GM12878 (cell line): ENCODE data around the gene RFT1. TPM values are rescaled to one million over a fixed set of nuclear protein-coding genes. Genes with fewer than 3 reads are reported as not detected.

Experiments
- ASH2L ChIP-seq: fragments of 300-600, 200-600 bp; sonication (generic); IDR thresholded peaks from 2 replicates; pipeline ENCODE4 v1.6.1; 2017; ENCODE audit warnings: low read depth, mild to moderate bottlenecking, borderline replicate concordance
- BRCA1 ChIP-seq: IDR thresholded peaks from 2 replicates; pipeline ENCODE4 v1.6.1; 2011; ENCODE audit warnings: low read depth, low read length, improper control_type of control experiment
- CBX3 ChIP-seq: fragments of 200-600 bp; sonication (generic); IDR thresholded peaks from 2 replicates; pipeline ENCODE4 v1.6.1; 2016; ENCODE audit warnings: low read depth, borderline replicate concordance
- CHD4 ChIP-seq: fragments of 200-600 bp; sonication (generic); IDR thresholded peaks from 2 replicates; pipeline ENCODE4 v1.6.1; 2016; ENCODE audit warnings: mild to moderate bottlenecking
- ESRRA ChIP-seq: IDR thresholded peaks from 2 replicates; pipeline ENCODE4 v1.6.1; 2012; ENCODE audit warnings: mild to moderate bottlenecking, low read length, improper control_type of control experiment
- EZH2 ChIP-seq: IDR thresholded peaks from 2 replicates; pipeline ENCODE4 v1.6.1; 2012; ENCODE audit warnings: low read depth, mild to moderate bottlenecking, control low read depth, inconsistent platforms, low read length, borderline replicate concordance; ENCODE audit not compliant: control insufficient read depth
- FOXK2 ChIP-seq: fragments of 450-650 bp; IDR thresholded peaks from 2 replicates; pipeline ENCODE4 v1.6.1; 2017; ENCODE audit warnings: mild to moderate bottlenecking, moderate library complexity
- FOXM1 ChIP-seq: IDR thresholded peaks from 2 replicates; pipeline ENCODE4 v1.6.1; 2012; ENCODE audit warnings: low read depth, mild to moderate bottlenecking, inconsistent platforms, low read length, moderate library complexity
- HCFC1 ChIP-seq: fragments of 150-350 bp; IDR thresholded peaks from 2 replicates; pipeline ENCODE4 v1.6.1; 2014; ENCODE audit warnings: low read length
- IKZF2 ChIP-seq, 2 experiments: fragments of 450-650 bp; IDR thresholded peaks; 2 replicates each; pipeline ENCODE4 v1.6.1; 2017; ENCODE audit warnings: mild to moderate bottlenecking in 2 of 2, moderate library complexity in 2 of 2
- NFIC ChIP-seq: IDR thresholded peaks from 2 replicates; pipeline ENCODE4 v1.6.1; 2012; ENCODE audit warnings: low read depth, mild to moderate bottlenecking, inconsistent platforms, low read length, moderate library complexity
- NRF1 ChIP-seq: conservative IDR thresholded peaks from 2 replicates; pipeline ENCODE4 v1.6.1; 2011; ENCODE audit warnings: mild to moderate bottlenecking, low read depth, low read length, improper control_type of control experiment
- POLR2AphosphoS2 ChIP-seq: IDR thresholded peaks from 2 replicates; pipeline ENCODE4 v1.6.1; 2011; ENCODE audit warnings: low read depth, mild to moderate bottlenecking, low read length, improper control_type of control experiment, moderate library complexity
- RAD21 ChIP-seq: IDR thresholded peaks from 2 replicates; pipeline ENCODE4 v1.6.1; 2011; ENCODE audit warnings: mild to moderate bottlenecking, low read depth, low read length, moderate library complexity; ENCODE audit not compliant: insufficient read depth
- RELB ChIP-seq: fragments of 450-650 bp; IDR thresholded peaks from 2 replicates; pipeline ENCODE4 v1.6.1; 2017; ENCODE audit warnings: low read depth, mild to moderate bottlenecking, moderate library complexity
- RUNX3 ChIP-seq: IDR thresholded peaks from 2 replicates; pipeline ENCODE4 v1.6.1; 2012; ENCODE audit warnings: low read length, inconsistent platforms
- SP1 ChIP-seq: IDR thresholded peaks from one replicate; pipeline ENCODE4 v1.6.1; 2011; ENCODE audit warnings: low read depth, low read length
- SREBF2 ChIP-seq: IDR thresholded peaks from 2 replicates; pipeline ENCODE4 v1.6.1; 2012; ENCODE audit warnings: mild to moderate bottlenecking, low read length
- SRF ChIP-seq, 2 experiments: IDR thresholded peaks; 2 replicates each; pipeline ENCODE4 v1.6.1; 2011; ENCODE audit warnings: low read depth in 2 of 2, low read length in 2 of 2, mild to moderate bottlenecking in 1 of 2, moderate library complexity in 1 of 2
- TARDBP ChIP-seq: IDR thresholded peaks from 2 replicates; pipeline ENCODE4 v1.6.1; 2016; ENCODE audit warnings: borderline replicate concordance
- TCF3 ChIP-seq: IDR thresholded peaks from 2 replicates; pipeline ENCODE4 v1.6.1; 2012; ENCODE audit warnings: low read depth, mild to moderate bottlenecking, low read length, borderline replicate concordance; ENCODE audit not compliant: insufficient read depth
- YY1 ChIP-seq: IDR thresholded peaks from 2 replicates; pipeline ENCODE4 v1.6.1; 2011; ENCODE audit warnings: low read depth, mild to moderate bottlenecking, low read length
- polyA plus RNA-seq, 11 experiments: library from polyadenylated mRNA; depleted of rRNA in 4 of 11; unstranded in 6 of 11; stranded (reverse) in 5 of 11; fragments of >200 nt; fragmentation: Nextera tagmentation in 4 of 11; fragmentation: Illumina TruSeq in 1 of 11; extraction: Ambion mirVana in 4 of 11; extraction: Trizol in 1 of 11; gene quantifications; 1 replicate in 1 of 11; 2 replicates in 10 of 11; pipeline versions ENCODE4 v1.2.1 to v1.2.3, GENCODE V29; 2011 to 2016; ENCODE audit warnings: inconsistent platforms in 2 of 11, missing spikeins in 2 of 11, low read depth in 1 of 11
- total RNA-seq, 4 experiments: library from RNA; depleted of rRNA in 3 of 4; stranded (reverse); fragments of >200 nt in 3 of 4; fragmentation: Illumina TruSeq in 1 of 4; extraction: Trizol in 1 of 4; gene quantifications; 2 replicates each; pipeline versions ENCODE4 v1.2.1 to v1.2.3, GENCODE V29; 2013 to 2021
- TF ChIP-seq, protein P1 (sequence below): fragments of 450-650 bp; formaldehyde crosslinking; IDR thresholded peaks from 2 replicates; pipeline ENCODE4 v1.5.0; 2022; ENCODE audit warnings: mild to moderate bottlenecking, missing genetic modification characterization
- TF ChIP-seq, protein P2 (sequence below): fragments of 450-650 bp; IDR thresholded peaks from 2 replicates; pipeline ENCODE4 v1.6.1; 2016; ENCODE audit warnings: mild to moderate bottlenecking
- TF ChIP-seq, protein P3 (sequence below): IDR thresholded peaks from 2 replicates; pipeline ENCODE4 v1.6.1; 2012; ENCODE audit warnings: low read depth, low read length, improper control_type of control experiment

The RFT1 gene
- total and polyA plus RNA-seq, 10 of the 15 experiments (the other 5 are each of a cell fraction or from before 2014, with no cell fraction given): 16.6 to 75.1 (median 34.5) TPM

DNA sequence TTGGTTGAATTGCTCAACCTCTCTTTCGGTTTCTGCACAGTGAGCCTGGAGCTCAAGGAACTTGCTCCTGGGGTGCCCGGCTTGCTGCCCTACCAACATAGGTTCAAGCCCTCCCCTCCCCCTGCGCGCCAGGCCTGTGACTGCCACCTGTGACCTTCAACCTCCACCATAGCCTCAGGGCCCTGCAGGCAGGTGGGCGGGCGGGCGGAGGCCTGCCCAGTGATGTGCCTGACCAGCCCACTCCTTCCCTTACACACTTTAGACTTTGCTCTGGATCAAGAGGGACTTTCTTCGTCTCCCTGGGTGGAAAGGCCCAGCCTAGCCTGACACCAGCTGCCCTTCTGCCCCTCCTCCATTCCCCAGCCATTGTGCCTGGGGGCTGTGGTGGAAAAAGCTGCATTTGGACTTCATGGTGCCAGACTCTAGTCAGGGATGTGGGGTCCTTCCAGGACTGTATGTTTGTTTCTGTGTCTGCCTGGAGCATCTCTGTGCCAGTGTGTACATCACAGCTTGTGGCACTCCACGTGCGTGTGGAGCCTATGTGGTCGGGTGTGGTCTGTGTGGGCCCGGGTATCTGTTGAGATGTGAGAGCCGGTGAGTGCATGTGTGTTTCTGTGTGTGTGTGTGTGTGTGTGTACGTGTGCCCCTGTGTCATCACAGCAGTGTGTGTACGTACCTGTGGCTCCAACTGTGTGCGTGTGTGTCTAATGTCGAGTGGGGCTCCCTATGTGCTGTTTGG lies 40.3 kb upstream of the RFT1 start (continued):
- TF ChIP-seq IKZF2 (IDR thresholded peaks at IDR 0.05) (peak; percentile 26 to 31; a peak in 2 of 4 replicates), SRF (IDR thresholded peaks at IDR 0.05; ENCODE audit: low read depth in 2 of 2, low read length in 2 of 2) (no peak), TCF3 (peak; percentile 49; the same call in 1 of the 2 replicates), RELB (peak; percentile 72; the same call in 1 of the 2 replicates), TARDBP (no peak), RAD21 (no peak), FOXM1 (no peak; the same call in 1 of the 2 replicates), NFIC (no peak; the same call in 1 of the 2 replicates), SREBF2 (no peak), RUNX3 (peak; percentile 95), POLR2AphosphoS2 (no peak), CHD4 (no peak), CBX3 (no peak), HCFC1 (no peak), ASH2L (no peak), BRCA1 (no peak), SP1 (no peak), NRF1 (no peak), YY1 (no peak; the same call in 1 of the 2 replicates), FOXK2 (0 out of 2 replicates have a peak, but pooled peaks have one; percentile 40), ESRRA (no peak), EZH2 (no peak)
- TF ChIP-seq, protein P1, sequence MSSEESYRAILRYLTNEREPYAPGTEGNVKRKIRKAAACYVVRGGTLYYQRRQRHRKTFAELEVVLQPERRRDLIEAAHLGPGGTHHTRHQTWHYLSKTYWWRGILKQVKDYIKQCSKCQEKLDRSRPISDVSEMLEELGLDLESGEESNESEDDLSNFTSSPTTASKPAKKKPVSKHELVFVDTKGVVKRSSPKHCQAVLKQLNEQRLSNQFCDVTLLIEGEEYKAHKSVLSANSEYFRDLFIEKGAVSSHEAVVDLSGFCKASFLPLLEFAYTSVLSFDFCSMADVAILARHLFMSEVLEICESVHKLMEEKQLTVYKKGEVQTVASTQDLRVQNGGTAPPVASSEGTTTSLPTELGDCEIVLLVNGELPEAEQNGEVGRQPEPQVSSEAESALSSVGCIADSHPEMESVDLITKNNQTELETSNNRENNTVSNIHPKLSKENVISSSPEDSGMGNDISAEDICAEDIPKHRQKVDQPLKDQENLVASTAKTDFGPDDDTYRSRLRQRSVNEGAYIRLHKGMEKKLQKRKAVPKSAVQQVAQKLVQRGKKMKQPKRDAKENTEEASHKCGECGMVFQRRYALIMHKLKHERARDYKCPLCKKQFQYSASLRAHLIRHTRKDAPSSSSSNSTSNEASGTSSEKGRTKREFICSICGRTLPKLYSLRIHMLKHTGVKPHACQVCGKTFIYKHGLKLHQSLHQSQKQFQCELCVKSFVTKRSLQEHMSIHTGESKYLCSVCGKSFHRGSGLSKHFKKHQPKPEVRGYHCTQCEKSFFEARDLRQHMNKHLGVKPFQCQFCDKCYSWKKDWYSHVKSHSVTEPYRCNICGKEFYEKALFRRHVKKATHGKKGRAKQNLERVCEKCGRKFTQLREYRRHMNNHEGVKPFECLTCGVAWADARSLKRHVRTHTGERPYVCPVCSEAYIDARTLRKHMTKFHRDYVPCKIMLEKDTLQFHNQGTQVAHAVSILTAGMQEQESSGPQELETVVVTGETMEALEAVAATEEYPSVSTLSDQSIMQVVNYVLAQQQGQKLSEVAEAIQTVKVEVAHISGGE: no peak
- TF ChIP-seq, protein P2, sequence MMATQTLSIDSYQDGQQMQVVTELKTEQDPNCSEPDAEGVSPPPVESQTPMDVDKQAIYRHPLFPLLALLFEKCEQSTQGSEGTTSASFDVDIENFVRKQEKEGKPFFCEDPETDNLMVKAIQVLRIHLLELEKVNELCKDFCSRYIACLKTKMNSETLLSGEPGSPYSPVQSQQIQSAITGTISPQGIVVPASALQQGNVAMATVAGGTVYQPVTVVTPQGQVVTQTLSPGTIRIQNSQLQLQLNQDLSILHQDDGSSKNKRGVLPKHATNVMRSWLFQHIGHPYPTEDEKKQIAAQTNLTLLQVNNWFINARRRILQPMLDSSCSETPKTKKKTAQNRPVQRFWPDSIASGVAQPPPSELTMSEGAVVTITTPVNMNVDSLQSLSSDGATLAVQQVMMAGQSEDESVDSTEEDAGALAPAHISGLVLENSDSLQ: no peak
- TF ChIP-seq, protein P3, sequence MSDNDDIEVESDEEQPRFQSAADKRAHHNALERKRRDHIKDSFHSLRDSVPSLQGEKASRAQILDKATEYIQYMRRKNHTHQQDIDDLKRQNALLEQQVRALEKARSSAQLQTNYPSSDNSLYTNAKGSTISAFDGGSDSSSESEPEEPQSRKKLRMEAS: peak; percentile 55; the same call in 1 of the 2 replicates
